Measurements from ENCODE around the gene TRIM34.
"Not testable (repeated sequence)": the region's sequence is repeated elsewhere in the genome, so short reads cannot be mapped to it uniquely, and the experiment has no call there.

Gene TRIM34

DNA sequence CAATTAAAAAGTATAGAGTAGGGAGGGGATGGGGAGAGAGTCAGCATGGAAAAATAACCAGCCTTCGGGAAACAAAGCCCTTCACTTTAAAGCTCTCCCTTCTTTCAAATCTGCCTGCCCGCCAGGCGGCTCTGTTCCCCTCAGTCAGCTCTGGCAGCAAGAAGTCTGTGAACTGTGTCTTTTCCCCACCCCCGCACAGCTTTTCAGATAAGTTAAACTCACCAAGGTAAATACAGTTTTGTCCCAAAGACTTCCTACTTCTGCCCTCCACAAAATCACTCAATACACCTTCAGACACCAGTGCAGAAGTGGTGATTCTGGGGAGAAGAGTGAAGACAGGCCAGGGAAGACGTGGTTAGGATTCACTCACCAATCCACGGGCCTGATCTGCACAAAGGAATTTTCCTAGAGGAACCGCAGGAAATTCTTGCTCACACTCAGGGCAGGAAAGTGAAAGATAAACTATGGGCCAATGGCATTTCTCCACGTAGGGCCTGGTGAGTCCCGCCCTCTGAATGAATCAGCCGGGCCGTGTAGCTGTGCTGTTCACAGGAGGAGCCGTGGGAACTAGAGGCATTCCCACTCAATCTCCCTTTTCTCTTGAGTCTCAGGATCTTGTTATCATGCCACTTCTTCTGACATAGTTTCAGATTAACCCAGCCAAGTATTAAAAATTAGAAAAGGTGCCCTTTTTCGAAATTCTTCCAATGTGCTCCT, 60.0 kb downstream of the TRIM34 start, which contains the start of gene TRIM5:
Gene TRIM5, minus strand, starts transcription at position 429 of the 717 bp plus-strand sequence. CDS start 4,897 bp downstream, outside the sequence.
- DNase-seq (ENCODE audit: low spot score), result peak; percentile 47

DNA sequence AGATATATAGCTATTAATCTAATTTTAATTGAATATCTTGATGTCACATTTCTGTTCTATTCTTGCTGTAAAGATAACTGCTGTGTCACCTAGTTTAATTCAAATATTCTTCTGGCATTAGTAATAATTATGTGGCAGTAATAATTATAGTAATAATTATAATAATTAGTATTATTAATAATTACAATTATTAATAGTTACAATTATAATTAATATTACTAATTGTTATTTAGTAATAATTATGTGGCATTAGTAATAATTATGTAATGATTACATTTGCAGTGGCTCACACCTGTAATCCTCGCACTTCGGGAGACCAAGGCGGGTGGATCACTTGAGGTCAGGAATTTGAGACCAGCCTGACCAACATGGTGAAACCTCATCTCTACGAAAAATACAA, 61.6 kb downstream of the TRIM34 start:
- DNase-seq (ENCODE audit: low spot score), result no peak

DNA sequence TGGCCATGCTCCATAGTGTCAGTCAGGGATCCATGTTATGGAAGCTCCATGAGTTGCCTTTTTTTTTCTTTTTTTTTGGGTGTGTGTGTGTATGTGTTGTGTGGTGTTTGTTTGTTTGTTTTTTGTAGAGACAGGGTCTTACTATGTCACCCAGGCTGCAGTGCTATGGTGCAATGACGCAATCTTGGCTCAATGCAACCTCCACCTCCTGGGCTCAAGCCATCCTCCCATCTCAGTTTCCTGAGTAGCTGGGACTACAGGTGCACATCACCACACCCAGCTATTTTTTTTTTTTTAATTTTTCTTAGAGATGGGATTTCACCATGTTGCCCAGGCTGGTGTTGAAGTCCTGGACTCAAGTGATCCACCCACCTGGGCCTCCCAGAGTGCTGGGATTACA, 63.7 kb downstream of the TRIM34 start:
- no peak for DNase-seq (ENCODE audit: low spot score)

DNA sequence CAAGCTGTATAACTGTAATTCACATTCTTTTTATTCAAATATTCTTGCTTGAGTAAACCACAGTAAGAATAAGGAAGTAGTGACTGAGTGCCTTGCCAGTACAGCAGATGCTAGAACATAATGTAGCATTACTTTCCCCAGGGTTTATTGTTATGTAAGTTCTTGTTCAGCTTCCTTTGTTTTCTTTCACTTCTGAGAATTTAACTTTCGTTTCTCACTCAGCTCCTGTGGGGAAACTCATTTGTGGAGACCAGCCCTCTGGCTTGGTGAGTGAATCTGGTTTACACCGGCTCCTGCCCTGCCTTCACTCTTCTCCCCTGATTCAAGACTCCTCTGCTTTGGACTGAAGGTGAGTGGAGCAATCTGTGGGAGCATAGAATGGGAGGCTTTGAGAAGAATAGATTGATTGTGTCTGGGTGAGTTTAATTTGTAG, 64.8 kb downstream of the TRIM34 start, which contains the start of gene TRIM22:
Gene TRIM22, plus strand, starts transcription at position 240 of the 433 bp plus-strand sequence. CDS start 6,443 bp downstream, outside the sequence.
- peak; percentile 41 for DNase-seq (ENCODE audit: low spot score)

DNA sequence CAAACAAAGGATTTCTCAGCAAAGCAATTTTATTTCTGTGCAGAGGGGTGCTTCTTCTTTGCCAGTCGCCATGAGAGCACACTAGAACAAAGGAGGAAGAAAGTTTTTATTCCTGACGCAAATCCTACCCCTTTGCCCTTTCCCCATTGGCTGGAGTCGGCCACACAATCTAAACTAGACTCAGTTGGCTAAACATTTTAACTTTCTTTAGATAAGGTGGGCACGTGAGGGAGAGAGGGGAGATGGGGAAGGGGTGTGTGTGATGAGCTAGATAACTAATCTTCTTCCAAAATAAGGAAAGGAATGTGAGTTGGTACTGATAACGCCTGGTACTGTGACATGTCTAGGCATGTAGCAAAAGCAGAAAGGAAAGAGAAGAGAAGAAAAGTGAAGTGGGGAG, 65.4 kb downstream of the TRIM34 start:
- DNase-seq (ENCODE audit: low spot score), result no peak

DNA sequence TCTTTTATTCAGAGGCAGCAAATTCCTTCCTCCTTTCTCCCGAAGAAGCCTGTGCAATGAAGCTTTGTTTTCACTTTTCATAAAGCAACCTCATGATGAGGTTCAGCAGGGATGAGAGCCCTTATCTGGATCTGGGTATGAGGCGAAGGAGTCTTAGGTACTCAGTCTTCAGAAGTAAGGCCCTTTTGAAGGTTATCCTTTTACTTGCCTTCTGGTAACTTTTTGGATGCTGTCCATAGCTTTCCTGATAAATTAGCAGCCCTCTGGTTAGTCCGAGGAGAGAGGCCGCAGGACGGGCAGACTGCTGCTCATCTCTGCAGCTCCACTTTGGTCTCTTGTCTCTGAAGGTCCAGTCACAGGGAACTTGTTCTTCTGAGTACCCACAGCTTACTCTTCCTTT, 65.9 kb downstream of the TRIM34 start:
- no peak for DNase-seq (ENCODE audit: low spot score)

DNA sequence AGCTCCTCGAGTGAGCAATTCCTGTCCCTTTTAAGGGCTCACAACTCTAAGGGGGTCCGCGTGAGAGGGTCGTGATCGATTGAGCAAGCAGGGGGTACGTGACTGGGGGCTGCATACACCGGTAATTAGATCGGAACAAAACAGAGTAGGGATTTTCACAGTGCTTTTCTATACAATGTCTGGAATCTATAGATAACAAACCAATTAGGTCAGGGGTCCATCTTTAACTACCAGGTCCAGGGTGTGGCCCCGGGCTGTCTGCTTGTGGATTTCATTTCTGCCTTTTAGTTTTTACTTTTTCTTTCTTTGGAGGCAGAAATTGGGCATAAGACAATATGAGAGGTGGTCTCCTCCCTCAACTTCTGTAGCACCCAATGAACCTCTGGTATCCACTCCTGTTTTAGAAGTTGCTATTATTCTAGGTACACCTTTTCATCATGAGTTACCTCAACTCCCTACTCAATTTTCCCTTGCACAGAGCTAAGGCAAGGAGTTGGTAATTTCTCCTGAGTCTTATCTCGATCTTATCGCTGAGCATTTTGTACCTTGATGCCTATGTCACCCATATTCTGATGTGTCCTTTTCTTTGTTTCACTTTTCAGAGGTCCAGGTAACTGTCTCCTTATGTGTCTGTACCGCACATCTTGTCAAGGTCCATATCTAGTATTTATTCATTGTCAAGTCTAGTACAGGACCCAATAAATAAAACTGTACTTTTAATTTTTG, 66.6 kb downstream of the TRIM34 start:
- not testable (repeated sequence) for DNase-seq (ENCODE audit: low spot score)

DNA sequence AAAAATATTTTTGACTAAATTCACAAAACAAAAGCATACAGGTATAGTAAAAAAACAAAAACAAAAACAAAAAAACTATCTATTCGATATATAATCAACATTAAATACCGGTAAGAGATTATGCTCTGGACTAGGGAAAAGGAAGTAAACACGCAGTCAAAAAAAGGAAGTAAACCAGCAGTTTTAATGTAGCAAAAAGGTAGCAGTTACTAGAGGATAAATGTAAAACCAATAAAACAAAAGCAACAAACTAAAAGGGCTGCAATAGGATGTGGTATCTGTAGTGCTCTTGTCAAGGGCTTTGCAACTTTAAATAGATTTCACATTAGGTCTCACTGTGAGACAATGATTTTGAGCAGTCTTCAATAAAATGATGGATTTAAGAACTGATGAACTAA, 67.2 kb downstream of the TRIM34 start:
- no peak for DNase-seq (ENCODE audit: low spot score)

Measured in putamen (tissue), 1 donor.